Measurements from ENCODE around the gene HOTAIR.

DNA sequence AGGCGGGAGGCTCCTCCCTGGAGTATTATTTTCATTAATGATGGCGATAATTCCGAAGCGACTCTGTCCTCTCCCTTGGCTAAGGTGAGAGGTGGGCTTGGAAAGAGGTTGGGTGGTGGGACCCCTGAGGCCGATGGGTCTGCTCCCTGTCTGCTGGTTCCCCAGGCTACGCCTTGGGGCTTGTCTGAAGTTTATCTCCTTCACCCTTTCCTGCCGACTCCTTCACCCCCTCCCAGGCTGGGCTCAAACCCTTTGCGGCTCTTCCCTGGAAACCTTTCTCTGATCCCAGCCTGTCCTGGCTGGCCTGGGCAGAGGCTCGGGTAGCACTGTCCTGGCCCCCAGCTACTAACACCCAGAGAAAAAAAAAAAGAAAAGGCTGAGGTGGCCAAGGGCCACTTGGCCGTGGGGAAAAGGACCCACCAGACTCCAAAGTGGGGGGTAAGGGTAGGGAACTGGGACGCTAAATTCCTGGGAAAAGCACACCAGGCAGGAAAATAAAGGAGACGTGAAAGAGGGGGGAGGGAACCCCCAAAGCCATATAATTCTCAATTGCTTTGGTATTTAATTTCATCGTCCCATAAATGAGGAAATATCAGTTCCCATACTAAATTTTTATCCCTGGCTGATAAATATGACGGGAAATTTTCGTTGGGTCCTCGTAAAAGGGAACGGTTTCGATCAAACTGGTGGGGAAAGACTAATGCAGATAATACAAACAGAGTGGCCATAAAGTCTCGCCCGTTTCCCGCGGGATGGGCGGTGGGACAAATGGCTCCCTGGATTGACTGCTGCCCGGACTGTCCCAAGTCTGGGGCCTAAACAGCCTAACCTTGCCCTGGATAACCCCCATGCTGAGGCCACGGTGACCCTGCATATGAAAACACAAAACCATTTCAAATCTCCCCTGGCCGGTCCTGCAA, 8.2 kb upstream of the HOTAIR start:
- TF ChIP-seq, protein P1, sequence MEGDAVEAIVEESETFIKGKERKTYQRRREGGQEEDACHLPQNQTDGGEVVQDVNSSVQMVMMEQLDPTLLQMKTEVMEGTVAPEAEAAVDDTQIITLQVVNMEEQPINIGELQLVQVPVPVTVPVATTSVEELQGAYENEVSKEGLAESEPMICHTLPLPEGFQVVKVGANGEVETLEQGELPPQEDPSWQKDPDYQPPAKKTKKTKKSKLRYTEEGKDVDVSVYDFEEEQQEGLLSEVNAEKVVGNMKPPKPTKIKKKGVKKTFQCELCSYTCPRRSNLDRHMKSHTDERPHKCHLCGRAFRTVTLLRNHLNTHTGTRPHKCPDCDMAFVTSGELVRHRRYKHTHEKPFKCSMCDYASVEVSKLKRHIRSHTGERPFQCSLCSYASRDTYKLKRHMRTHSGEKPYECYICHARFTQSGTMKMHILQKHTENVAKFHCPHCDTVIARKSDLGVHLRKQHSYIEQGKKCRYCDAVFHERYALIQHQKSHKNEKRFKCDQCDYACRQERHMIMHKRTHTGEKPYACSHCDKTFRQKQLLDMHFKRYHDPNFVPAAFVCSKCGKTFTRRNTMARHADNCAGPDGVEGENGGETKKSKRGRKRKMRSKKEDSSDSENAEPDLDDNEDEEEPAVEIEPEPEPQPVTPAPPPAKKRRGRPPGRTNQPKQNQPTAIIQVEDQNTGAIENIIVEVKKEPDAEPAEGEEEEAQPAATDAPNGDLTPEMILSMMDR (IDR thresholded peaks at IDR 0.05) = no peak
- TF ChIP-seq POLR2A (IDR thresholded peaks at IDR 0.05) (no peak), EP300 (IDR thresholded peaks at IDR 0.05) (no peak), POLR2AphosphoS5 (IDR thresholded peaks at IDR 0.05) (no peak)

All from stomach (tissue), 4 donors.